ENCODE data around the gene NCOA7. TPM values are rescaled to one million over a fixed set of nuclear protein-coding genes. Genes with fewer than 3 reads are reported as not detected.

NCOA7 gene
- total RNA-seq, 6 experiments from 2014 or later: 11.4 to 71.8 (median 23.0) TPM

DNA sequence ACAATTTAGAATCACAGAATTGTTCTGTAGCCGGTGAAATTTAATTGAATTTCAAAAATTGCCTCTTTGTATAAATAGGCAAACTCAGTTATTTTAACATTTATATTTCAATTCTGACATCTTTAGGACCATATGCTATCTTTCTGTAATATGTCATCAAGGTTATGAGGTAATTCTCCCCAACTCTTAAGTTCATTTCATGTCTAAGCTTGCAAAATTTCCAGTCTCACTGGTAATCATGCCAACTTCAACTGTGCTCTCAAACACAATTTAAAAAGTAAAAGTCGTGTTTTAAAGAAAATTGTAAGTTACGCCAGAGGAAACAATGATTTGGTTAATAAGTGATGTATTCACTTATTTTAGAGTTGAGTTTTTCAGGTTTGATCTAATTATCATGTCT is 1.4 kb downstream of the NCOA7 start:
- TF ChIP-seq POLR2A (IDR thresholded peaks at IDR 0.05): no peak
- TF ChIP-seq CTCF (IDR thresholded peaks at IDR 0.05): no peak
- DNase-seq (no peak), ATAC-seq (no peak)
- intact Hi-C loops (cut with DNase I): no loop called here
- Histone ChIP-seq H3K27ac (no peak overlapping the region), H3K4me1 (peaks cover 0 to 18% (median 5%) of the 10 kb centered on the region in 4 donors), H3K9me3 (no peaks in the 10 kb centered on the region), H3K36me3 (no peaks in the 10 kb centered on the region), H3K27me3 (no peaks in the 10 kb centered on the region), H3K4me3 (no peak overlapping the region)
- WGBS (ENCODE audit: insufficient coverage, low coverage, low lambda C conversion rate, missing lambda C conversion rate): 36% methylated on average over 3 of the region's 3 CpGs

- ATAC-seq: no peak
- Histone ChIP-seq H3K27me3 (no peaks in the 10 kb centered on the region), H3K4me1 (peaks cover 0 to 18% (median 5%) of the 10 kb centered on the region in 4 donors), H3K4me3 (no peak overlapping the region), H3K36me3 (no peaks in the 10 kb centered on the region), H3K9me3 (no peaks in the 10 kb centered on the region), H3K27ac (no peak overlapping the region)
- TF ChIP-seq CTCF (IDR thresholded peaks at IDR 0.05) (no peak), POLR2A (IDR thresholded peaks at IDR 0.05) (no peak)
- DNase-seq: no peak
- intact Hi-C loops (cut with DNase I): no loop called here
These were observed 1.9 kb downstream of the NCOA7 start for GRCh38 chr6:125792680-125793079.

DNA sequence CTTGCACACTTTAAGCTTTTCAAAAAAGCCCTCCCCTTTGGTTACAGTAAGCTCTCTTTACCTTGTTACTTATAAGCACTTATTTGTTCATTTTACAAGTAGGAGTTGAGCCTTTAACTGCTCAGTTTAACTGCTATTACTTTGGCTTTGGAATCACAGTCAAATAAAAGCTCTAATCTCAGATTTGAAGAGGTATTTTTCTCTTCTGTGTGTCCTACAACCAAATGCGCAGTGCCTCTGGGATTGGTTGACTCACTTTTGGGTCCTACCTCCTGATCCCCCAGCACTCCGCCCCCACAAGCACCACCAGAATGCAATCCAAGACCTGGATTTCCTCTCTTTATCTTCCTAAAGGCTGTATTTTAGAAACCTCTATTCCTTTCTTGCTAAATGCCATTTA is 2.5 kb downstream of the NCOA7 start:
- WGBS (ENCODE audit: insufficient coverage, low coverage, low lambda C conversion rate, missing lambda C conversion rate): 57% methylated on average over 1 of the region's 2 CpGs
- TF ChIP-seq CTCF (IDR thresholded peaks at IDR 0.05) (no peak), POLR2A (IDR thresholded peaks at IDR 0.05) (no peak)
- Histone ChIP-seq H3K4me1 (peaks cover 0 to 18% (median 5%) of the 10 kb centered on the region in 4 donors), H3K27me3 (no peaks in the 10 kb centered on the region), H3K27ac (no peak overlapping the region), H3K36me3 (no peaks in the 10 kb centered on the region), H3K9me3 (no peaks in the 10 kb centered on the region), H3K4me3 (no peak overlapping the region)
- DNase-seq (no peak), ATAC-seq (no peak)
- intact Hi-C loops (cut with DNase I): no loop called here

- TF ChIP-seq POLR2A (IDR thresholded peaks at IDR 0.05) (no peak), CTCF (IDR thresholded peaks at IDR 0.05) (no peak)
- Histone ChIP-seq H3K36me3 (no peaks in the 10 kb centered on the region), H3K27ac (no peak overlapping the region), H3K27me3 (no peaks in the 10 kb centered on the region), H3K4me1 (peaks cover 0 to 18% (median 5%) of the 10 kb centered on the region in 4 donors), H3K4me3 (no peak overlapping the region), H3K9me3 (no peaks in the 10 kb centered on the region)
- ATAC-seq: no peak
- no peak for DNase-seq
- intact Hi-C loops (cut with DNase I): no loop called here
- WGBS (ENCODE audit: insufficient coverage, low coverage, low lambda C conversion rate, missing lambda C conversion rate): 46% methylated on average over 3 of the region's 3 CpGs
These were observed 3.1 kb downstream of the NCOA7 start for GRCh38 chr6:125793863-125794262.

Data from right lobe of liver (tissue), 6 donors.